SK-N-DZ (cell line): ENCODE measurements around the gene RSU1.

Experiments
- DNase-seq: peaks from one replicate; pipeline ENCODE4 v3.0.0-alpha.2; 2015; ENCODE audit warnings: low spot score

The RSU1 gene

DNA sequence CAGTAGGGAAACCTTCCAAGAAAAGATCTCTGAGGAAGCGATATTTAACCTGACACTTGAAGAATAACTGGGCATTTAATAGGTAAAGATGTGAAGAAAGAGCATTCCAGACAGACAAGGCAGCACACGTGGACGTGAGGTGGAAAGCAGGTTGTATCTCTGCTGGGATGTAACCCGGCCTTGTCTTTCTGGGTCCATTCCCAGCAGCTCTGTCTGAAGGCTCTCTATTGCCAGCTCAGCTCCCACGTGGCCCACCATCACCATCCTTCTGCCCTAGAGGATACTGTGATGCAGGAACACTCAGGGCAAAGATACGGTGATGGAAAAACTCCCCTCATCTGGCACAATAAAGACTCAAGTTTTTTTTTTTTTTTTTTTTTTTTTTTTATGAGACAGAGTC is 137.7 kb downstream of the RSU1 start:
- no peak for DNase-seq

DNA sequence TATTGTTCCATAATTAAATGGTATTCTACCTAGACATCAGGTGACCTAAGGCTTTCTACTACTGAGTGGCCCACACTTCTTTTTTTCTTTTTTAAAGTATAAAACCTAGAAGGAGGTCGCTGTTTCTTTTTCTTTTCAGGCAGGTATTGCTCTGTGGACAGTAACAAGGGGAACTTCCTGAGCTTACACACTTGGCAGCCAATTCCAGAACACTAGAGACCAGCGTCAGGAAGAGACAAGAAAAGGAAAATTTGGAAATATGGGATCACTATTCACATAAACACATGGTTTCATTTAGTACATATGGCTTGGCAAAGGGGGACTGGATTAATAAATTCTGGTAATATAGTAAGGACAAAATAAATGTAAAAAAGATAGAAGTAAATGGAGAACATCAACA is 141.9 kb downstream of the RSU1 start:
- DNase-seq, result no peak

DNA sequence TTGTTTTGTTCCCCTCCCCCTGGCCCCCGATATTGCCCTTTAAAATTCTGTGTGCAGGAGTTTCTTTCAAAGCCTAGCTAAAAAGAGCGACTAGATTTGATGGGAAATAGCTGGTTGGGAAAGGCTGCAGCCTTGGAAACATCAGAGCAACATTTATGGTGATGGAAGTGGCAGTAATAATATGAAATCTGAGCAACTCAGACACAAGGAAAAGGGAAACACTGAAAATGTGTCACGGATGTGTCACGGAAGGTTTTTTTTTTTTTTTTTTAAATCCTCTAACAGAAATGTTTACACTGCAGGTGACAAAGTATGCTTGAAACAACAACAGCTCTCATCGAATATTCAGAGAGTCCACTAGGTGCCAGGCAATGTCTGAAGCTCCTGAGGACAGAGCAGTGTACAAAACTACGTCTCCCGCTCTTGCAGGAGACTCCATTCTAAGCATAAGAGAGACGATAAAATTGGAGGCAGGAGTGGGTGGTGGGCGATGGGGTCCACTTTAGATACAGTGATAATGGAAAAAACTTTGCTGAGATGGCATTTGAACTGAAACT is 143.0 kb downstream of the RSU1 start:
- DNase-seq, result no peak

DNA sequence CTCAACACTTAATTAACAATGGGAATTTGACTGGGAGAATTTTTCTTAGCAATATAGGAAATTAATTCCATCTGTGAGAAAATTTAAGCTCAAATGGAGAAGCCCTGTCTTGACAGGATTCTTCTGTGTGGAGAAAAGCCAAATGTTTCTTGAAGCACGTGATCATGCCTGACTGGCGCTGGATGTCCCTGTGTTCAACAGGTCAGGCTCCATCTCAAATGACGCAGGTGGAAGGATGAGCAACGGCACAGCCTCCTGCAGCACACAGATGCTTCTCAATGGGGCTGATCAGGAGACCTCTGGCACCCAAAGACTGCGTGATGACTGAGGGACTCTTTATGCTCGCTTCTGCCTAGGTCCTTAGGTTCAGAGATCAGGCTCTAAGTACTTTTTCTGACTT is 143.8 kb downstream of the RSU1 start:
- no peak for DNase-seq

DNA sequence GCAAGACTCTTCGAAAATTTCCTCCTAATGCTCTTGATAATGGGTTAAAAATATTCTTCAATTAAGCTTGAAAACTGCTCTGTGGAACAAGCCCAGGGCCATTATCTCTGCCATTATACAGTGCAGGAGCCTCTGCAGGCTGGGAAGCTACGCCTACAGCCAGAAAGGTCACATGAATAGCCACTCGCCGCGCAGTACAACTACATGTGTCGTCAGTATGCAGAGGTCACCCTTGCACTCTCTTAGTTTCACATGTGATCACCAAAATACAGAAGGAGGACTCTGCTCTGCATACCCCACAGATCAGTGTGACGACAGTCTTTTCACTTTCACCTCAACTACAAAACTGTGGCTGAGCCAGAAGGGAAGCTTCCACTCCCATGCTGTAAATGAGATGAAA is 153.8 kb downstream of the RSU1 start:
- no peak for DNase-seq

DNA sequence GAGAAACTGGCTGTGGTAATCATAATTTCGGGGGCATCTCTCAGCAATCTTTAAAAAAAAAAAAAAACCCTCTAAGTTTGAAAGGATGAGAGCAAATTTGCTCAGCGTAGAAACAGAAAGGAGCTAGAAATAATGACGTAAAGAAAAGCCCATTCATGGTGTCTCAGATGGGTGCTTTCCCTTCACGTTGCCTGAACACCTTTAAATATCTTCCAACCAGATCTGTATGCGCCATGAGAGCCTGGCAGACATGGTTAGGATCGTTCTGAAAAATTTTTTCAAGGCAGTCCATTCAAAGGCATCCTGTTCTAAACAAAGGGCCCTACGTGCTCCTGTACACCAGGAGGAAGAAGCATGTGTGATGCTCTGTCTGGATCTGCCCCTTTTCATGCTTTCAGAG is 154.3 kb downstream of the RSU1 start:
- no peak for DNase-seq

DNA sequence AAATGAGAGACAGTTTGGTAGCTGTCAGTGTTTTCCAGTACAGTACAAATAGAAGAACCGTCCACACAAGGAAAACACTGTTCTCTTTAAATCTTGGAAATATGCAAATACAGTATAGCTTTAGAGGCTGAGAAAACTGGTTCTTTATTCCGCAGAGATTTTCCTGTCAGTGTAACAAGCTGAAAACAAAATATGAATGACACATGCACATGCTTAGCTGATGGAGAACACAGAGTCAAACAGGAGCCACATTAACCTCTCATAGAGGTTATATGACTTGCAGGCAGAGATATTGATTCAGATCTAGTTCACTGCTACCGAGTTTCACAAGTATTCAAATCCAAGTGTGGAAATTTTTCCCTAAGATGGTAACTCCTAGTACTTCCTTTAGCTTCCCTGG is 160.3 kb downstream of the RSU1 start:
- DNase-seq, result no peak

DNA sequence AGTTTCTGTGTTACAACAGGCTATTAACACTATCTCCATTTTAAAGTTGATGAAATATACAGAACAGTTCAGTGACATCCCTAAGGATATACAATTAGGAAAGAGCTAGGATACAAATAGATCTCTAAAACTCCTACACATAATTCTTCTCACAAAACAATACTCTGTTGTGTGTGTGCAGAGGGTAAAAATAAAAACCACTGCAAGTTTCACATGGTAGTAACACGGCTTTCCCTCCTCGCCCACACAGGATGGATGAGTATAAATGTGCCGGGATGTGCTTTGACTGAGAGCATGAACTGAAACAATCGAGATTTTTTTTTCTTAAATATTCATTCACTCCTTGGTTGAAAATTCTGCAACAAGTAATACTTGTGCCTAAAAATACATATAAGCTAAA is 164.0 kb downstream of the RSU1 start:
- no peak for DNase-seq

DNA sequence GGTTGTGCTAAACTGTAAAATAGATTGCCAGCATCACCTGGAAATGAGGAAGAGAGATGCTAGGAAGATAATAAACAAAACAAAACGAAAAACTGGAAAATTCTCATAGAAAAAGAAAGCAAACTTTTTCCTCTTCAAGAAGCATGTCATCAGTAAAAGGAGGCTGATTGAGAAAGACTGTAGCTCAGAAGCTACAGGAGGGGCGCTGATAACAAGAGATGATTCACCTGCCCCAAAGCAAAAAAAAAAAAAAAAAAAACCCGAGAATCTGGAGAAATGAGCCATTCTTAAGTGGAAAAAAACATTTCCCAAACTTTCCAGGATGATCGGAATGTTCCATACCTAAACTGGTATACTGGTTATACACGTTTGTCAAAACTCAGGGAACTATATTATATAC is 165.1 kb downstream of the RSU1 start:
- DNase-seq, result no peak

DNA sequence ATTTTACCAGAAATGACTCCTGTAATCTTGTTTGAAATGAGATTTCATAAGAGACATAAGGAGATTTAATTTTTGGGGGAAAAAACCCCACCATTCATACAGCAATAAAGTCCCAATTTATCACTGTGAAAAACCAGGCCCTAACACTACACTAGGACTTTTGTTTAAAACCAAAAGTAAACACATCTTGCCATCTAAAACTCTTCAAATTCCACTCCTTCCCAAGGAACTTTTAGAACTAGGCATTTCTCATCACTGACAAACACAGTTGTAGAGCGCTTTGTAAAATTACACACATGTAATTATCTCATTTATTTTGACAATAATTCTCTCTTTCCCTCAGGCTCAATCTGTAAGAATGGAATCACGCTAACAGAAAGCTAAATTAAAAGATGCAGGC is 167.5 kb downstream of the RSU1 start:
- DNase-seq, result no peak

DNA sequence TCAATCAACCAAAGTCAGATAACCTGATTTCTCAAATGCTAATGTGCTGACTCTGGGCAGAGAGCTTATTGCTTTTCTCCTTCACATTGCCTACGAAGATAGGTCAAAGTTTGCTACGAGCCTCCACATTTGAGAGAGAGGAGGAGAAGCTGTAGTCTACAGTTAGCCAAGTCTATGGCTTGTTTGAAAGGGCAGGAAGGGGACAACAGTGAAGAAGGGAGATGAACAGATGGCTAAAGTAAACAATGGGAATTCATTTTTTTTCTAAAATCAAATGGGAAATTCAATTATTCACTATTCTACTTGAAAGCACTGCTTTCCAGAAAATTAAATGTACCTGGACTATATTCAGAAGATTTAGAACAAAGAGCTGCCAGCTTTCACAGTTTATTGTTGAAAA is 168.9 kb downstream of the RSU1 start:
- no peak for DNase-seq

DNA sequence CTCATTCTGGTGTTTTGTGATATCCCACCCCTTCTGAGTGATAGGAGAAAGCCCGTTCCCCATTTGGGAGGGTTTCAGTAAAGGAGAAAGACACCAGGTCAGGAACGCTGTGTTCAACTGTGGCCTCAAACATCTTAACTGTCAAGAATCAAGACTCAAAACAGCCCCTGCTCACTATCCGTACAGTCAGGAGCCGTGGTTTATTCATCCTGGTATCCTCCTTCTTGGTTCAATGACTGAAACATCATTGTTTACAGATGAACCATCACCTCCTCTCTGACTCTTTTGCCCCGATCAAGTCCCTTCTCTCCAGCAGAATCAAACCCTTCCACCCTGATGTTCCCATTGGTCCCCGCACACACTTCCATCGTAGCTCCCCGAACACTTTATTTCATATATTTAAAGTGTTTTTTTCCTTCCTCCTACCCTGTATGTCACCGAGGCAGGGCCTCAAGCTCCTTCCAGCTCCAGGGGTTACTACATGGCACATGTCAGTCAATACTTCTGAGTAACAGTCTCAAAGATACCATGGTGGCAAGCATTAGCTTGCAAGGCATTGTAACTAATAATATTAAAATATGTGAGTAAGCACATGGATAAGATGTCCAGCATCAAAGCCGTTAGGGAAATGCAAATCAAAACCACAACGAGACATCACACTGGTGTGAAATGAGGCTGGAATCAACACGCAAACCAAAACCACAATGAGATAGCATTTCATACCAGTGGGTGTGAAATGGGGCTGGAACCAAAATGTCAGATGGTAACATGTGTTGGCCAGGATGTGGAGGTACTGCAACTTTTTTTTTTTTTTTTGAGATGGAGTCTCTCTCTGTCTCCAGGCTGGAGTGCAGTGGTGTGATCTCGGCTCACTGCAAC is 170.8 kb downstream of the RSU1 start:
- no peak for DNase-seq

DNA sequence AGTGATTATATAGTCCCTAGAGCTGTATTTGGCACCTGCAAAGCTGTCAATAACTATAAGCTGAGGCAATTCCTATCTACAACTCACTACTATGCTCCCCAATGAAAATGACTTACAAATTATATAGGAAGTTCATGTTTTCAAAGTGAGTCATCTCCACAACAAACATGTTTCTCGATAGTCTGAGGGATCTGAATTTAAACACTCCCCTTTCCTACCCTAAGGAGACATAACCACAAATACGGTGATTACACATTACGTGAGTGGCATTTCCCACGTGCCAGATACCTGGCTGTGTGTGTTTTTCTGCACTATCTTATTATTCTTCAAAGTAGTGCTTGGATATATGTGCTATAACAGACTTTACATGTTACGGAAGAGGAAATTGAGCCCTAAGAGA is 173.1 kb downstream of the RSU1 start:
- DNase-seq, result no peak

DNA sequence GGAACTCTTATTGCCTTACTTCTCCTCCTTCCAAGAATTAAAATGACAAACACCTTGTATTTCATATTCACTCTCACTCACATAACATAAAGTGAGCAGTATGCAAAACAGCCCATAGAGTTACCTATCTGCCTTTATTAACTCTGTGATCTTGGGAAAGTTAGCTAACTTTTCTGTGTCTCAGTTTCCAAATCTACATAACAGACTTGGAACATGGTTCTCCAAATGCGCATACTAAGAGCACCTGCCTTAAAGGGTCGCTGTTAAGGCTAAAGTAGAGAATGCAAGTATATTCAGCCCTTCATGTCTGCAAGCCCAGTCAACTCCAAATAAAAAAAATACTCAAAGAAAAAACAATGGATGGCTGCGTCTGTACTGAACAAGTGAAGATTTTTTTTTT is 173.7 kb downstream of the RSU1 start:
- no peak for DNase-seq

DNA sequence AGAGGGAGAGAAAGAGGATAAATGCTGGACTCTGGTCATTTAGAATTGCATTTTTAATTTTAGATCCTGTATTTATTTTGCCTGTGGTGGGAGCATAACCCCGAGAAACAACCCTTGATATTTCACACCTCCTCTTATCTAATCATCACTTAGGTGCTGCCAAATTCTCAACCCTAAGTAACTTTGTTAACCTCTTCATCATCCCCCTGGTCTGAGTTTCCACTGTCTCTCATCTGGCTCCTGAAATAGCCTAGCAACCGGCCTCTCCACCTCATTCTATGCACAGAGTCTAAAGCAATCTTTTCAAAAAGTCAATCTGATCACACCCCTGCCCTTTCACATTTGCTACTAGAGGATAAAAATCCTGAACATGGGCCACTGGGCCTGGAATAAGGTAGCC is 177.1 kb downstream of the RSU1 start:
- no peak for DNase-seq

DNA sequence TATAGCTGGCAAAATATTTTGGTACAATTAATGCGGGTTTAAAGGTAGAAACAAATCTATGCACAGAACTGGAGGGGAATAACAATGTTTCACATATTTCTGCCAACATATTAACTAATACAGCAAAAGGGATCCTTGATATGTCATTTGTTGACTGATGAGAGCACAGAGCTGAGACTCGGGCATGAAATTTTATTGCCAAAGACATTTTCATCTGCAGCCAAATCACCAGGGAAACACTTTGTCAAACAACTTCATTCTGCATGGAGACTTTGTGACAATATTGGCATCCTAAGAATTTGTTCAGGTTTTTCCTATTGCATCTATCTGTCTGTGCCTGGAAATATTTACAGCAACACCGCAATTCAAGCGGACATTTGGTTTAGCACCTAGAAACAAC is 177.8 kb downstream of the RSU1 start:
- no peak for DNase-seq

DNA sequence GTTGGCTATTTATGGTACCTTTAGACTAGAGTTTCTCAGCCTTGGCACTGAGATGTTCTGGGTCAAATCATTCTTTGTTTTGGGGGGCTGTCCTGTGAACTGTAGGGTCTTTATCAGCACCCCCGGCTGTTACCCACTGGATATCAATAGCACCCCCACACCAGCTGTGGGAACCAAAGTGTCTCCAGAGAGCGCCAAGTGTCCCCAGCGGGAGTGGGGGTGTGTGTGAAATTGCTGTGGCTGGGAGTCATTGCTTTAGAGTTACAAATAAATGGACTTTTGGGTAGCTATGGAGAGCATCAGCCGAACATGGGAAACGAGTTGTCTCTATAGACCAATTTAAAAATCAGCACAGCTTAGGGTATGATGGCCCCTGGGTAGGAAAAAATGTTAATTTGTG is 184.2 kb downstream of the RSU1 start:
- no peak for DNase-seq

DNA sequence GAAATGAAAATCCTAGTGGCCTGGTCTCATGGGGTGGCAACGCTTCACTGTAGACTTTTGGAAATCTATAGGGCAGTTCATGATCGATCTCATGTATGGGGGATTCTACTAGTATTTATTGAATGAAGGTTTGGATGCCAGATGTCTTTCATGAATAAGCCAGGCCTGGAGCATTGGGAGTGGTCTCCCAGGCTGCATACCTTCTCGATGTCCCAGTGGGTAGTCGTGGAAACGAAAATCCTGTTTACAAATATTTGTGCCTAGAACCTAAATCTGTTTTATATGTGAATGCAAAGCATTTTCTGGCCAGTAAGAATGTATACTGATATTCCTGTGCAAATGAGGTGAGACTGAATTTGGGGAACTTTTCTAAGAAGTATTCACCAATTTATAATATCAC is 190.5 kb downstream of the RSU1 start:
- no peak for DNase-seq

DNA sequence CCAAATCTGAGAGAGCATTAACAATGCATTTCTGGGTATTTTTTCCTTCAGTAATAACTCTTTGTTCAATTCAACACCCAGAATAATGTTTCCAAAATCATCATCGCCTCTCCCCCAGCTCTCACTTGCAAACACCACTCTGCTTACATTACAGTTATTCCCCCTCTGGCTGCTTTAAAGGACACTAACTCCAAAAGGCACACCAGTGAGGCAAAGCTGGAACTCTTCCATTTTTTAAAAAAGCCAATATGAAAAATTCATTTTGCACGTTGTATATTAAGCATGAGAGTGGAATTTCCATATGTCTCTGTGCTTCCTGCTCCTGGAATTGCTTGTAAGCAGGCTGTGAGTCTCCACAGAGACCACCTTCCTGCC is 204.3 kb downstream of the RSU1 start:
- DNase-seq, result no peak

DNA sequence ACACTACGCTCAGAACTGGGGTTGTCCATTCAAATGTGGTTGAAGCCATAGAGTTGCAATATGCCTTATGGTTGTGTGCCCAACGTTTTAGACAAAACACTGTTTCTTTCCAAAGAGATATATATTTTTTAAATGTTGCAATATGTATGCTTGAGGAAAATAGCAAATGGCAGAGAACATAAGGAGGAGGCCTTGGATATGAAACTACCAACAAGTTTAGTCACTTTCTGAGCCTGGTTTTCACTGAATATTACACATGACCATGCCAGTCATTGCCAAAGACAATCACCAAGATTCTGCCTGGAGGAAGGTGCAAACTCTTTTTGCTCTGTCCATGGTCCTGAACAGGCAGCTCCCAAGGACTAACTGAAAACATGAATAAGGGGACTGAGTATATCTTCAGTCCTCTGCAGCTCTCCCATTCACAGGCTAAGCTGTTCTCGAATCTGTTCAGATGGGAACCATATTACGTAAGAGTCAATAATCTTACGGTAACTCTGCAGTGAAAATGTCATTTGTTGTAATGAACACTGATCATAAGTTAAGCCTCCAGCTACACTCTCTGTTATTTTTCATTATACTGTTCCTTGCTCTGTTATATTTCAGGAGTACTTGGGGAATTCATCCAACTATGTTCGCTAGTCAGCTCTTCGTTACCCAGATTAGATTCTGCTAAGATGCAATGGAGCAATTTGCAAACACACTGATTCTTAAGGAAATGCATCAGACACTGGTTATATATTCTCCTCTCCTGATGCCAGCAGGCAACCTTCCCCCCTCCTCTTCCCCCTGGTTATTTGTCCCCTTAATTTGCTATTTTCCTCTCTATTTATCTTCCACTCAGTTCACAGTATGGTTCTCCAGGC is 204.9 kb downstream of the RSU1 start:
- no peak for DNase-seq

DNA sequence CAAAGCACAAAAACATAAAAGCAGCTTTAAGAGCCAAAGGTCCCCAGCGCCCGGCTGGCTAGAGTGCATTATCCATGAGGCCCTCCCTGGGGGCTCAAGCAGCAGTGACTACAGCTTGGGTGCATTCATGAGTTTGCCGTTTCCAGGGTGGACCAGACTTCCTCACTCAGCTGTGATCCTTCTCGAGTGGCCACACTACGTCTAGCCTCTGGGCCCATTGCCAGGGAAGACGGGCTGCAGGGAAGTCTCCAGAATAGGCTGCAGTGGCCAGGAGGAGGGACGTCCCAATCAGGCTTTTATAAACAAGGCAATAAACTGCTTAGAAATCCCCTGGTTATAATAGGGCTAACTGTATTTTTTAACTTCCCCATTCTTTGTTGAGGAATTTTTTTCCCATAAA is 206.2 kb downstream of the RSU1 start:
- no peak for DNase-seq

DNA sequence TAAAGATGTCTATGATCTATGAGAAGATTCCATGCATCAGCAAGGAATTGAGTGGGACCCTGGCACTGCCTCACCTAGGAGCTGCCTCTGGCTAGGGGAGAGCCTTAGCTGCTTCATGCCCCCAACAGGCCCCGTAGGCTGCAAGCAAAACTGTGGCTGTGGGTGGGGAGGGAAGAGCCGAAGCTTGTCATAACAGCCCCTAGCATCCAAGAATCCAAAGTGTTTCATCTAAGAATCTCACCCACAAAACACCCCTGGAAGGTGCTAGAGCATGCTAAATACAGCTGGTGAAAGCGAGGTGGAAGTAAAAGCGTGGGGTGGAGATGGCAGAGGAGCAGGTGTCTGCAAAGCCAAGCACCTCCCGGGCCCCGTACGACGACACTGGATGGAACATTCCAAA is 208.0 kb downstream of the RSU1 start:
- no peak for DNase-seq

DNA sequence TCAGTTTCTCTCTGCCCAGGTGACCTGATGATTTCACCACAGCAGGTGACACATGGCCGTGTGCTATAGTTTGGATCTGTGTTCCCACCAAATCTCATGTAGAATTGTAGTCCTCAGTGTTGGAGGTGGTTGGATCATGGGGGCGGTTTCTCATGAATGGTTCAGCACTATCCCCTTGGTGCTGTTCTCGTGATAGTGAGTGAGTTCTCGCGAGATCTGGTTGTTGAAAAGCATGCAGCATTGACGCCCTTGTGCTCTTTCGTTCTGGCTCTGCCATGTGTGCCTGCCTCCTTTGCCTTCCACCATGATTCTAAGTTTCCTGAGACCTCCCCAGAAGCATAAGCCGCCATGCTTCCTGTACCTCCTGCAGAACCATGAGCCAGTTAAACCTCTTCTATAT is 210.3 kb downstream of the RSU1 start:
- no peak for DNase-seq
